KOPT-K1 (cell line): ENCODE data around the gene GALP.
"Not testable (repeated sequence)": the region's sequence is repeated elsewhere in the genome, so short reads cannot be mapped to it uniquely, and the experiment has no call there.

ENCODE experiments used
- H3K27ac ChIP-seq: fragments of 200-600 bp; sonication (generic); 2 replicates; pipeline ENCODE4 v1.5.1; 2016; ENCODE audit warnings: antibody characterized with exemption, mild to moderate bottlenecking, low read depth, low read length; ENCODE audit not compliant: poor library complexity, severe bottlenecking
- H3K36me3 ChIP-seq: fragments of 200-600 bp; sonication (generic); 2 replicates; pipeline ENCODE4 v1.5.1; 2017; ENCODE audit warnings: antibody characterized with exemption, mild to moderate bottlenecking, low read length, moderate library complexity; ENCODE audit not compliant: insufficient read depth
- H3K9me3 ChIP-seq: fragments of 200-600 bp; sonication (generic); 2 replicates; pipeline ENCODE4 v1.5.1; 2017; ENCODE audit warnings: antibody characterized with exemption, low read length, mild to moderate bottlenecking; ENCODE audit not compliant: insufficient read depth, poor library complexity, severe bottlenecking

Gene GALP

DNA sequence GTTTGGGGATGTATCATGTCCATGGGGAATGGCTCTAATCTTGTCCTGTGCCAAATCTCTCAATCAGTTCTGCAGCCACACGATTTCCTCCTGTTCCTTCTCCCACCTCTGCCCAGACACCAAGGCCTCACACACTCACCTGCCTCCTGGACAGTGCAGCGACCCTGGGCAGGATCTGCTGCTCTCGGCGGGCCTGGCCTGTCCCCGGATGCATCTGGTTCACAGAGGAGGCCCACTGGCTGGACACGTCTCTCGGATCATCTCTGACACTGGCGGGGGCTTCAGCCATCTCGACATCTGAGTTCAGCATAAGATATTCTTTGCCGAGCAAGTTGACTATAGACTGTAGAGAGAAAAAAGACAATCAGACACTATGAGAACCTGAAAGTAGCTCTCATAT, 15.9 kb downstream of the GALP start:
- H3K27ac ChIP-seq = no peak overlapping the region
- H3K9me3 ChIP-seq = no peaks in the 10 kb centered on the region
- no peaks in the 10 kb centered on the region for H3K36me3 ChIP-seq

DNA sequence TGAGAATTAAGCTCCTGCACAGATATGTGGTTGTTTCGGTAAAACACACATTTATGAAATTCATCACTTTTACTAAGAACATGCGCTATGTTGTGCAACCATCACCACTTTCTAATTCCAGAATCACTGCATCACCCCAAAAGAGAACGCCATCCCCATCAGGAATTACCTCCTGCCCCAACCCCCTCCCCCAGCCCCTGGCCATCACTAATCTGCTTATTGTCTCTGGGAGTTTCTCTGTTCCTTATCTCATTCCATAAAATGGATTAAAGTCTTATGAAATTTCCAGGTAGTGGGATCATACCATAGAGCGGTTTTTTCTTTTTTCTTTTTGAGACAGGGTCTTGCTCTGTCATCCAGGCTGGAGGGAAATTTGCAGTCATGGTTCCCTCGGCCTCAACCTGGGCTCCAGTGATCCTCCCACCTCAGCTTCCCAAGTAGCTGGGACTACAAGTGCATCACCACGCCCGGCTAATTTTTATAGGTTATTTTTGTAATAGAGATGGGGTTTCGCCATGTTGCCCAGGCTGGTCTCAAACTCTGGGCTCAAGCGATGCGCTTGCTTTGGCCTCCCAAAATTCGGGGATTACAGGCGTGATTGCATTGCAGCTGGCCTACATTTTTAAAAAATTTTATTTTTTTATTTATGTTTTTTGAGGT, 18.3 kb downstream of the GALP start:
- no peak overlapping the region for H3K27ac ChIP-seq
- H3K36me3 ChIP-seq = no peaks in the 10 kb centered on the region
- H3K9me3 ChIP-seq = no peaks in the 10 kb centered on the region

DNA sequence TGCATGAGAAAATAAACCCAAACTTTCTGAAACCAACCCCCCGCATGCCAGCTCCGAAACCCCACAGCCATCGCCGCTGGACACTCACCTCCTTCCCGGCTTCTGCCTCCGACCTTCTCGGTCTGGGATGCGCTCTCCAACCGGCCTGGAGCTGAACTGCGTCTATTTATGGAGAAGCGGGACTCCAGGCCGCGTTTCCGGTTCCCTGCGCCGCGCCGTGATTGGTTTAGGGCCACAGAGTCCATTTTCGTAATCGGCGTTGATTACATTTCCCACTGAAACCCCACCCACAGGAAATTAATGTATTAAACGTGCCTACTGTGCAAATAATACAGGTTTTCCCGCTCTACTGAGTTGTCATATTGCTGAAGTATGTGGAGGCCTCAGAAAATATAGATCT, 21.8 kb downstream of the GALP start, which contains the start of gene ZSCAN5B:
Gene ZSCAN5B, minus strand, starts transcription at position 138 of the 400 bp plus-strand sequence. CDS start 4,731 bp downstream, outside the sequence.
- H3K36me3 ChIP-seq, H3K27ac ChIP-seq, H3K9me3 ChIP-seq: not testable (repeated sequence)

DNA sequence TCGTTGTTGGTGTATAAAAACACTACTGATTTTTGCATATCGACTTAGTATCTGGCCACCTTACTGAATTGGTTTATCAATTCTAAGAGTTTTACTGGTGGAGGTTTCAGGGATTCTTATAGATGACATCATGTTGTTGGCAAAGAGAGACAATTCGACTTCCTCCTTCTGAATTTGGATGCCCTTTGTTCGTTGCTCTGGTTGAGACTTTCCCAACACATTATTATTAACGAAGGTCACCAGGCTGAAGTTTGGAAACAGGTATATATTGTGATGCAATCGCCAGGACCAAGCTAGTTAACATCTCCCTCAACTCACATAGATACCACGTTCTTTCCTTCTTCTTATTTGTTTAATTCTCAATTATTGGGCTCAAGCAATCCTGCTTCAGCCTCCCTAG, 23.9 kb downstream of the GALP start:
- Histone ChIP-seq H3K9me3 (no peaks in the 10 kb centered on the region), H3K27ac (no peak overlapping the region), H3K36me3 (no peaks in the 10 kb centered on the region)

DNA sequence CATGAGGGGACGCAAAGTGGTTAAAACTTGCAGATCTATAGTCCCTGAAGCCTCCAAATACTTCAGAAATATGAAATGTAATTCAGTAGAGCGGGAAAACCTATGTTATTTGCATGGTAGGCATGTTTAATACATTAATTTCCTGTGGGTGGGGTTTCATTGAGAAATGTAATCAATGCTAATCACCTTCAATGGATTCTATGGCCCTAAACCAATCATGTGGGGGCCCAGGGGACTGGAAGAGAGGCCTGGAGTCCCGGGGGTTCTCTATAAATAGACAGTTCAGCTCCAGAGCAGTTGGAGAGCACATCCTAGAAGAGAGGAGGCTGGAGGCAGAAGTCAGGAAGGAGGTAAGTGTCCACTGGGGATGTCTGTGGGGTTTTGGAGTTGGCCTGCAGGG, 26.2 kb downstream of the GALP start, which contains the start of gene ZSCAN5C:
Gene ZSCAN5C, plus strand, starts transcription at position 301 of the 400 bp plus-strand sequence. CDS start 3,641 bp downstream, outside the sequence.
- Histone ChIP-seq H3K27ac (no peak within 1 kb of the TSS), H3K9me3 (no peaks in the 10 kb centered on the region), H3K36me3 (no peaks in the 10 kb centered on the region)

DNA sequence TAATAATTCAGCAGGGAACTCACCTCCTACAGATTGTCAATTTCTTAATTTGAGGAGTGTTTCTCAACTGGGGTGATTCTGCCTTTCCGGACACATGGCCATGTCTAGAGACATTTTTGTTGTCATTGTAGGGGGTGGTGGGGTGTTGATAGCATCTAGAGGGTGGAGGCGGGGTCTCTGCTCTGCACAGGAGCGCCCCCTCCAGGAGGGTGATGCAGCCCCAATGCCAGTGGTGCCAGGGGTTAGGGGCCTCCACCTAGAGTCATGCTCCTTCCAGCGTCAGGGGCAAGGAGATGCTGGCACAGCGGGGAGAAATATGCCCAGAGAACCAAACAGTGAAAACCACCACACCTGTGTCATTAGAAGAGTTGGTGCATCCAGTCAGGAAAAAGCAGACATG, 31.8 kb downstream of the GALP start:
- H3K36me3 ChIP-seq, H3K27ac ChIP-seq, H3K9me3 ChIP-seq: not testable (repeated sequence)

DNA sequence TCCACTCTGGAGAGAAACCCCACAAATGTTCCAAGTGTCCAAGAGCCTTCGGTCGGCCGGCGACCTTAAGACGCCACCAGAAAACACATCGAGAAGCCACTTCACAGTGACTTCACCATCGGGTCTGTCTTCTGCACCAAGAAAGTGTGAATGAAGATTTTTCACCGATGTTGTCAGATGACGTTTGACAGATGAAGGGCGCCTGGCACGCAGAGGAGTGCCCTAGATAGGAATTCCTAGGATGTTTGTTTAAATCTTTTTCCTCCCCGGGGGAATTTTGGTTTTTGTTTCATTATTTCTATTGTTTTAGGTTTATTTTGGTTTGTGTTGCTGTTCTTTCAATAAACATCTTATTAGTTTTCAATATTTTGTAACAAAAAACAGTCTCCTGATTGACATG, 33.3 kb downstream of the GALP start:
- no peaks in the 10 kb centered on the region for H3K9me3 ChIP-seq
- H3K36me3 ChIP-seq = no peaks in the 10 kb centered on the region
- no peak overlapping the region for H3K27ac ChIP-seq

DNA sequence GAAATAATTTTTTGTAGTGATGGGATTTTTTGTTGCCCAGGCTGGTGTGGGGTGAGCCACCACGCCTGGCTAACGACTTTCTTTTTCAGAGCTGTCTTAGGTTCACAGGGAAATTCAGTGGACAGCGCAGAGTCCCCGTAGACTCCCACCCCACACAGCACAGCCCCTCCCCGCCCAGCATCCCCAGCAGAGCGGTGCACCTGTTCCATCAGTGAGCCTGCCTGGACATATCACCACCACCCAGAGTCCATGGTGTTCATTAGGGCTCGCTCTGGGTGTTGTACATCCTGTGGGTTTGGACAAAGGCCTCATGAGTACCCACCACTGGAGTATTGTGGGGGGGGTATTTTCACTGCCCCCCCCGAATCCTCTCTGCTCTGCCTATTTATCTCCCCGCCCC, 34.2 kb downstream of the GALP start:
- not testable (repeated sequence) for H3K36me3 ChIP-seq, H3K9me3 ChIP-seq, H3K27ac ChIP-seq

DNA sequence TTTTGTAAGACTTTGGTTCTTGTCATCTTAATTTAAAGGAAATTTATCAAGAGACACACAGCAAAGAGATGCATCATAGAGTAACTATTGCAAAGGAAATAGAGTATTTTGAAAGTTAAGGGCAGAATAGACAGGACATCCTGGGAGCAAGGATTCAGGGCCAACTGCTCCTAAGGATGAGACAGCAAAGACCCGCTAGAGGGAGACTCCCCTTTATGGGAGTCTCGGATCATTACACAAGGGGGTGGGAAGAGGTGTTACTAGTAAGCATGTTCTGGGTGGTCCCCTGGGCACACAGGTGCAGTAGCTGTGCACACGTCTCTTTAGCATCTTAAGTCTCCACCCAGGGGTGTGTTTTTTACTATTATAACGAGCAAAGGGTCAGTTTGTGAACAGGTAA, 35.9 kb downstream of the GALP start:
- H3K9me3 ChIP-seq = no peaks in the 10 kb centered on the region
- no peak overlapping the region for H3K27ac ChIP-seq
- H3K36me3 ChIP-seq = no peaks in the 10 kb centered on the region

DNA sequence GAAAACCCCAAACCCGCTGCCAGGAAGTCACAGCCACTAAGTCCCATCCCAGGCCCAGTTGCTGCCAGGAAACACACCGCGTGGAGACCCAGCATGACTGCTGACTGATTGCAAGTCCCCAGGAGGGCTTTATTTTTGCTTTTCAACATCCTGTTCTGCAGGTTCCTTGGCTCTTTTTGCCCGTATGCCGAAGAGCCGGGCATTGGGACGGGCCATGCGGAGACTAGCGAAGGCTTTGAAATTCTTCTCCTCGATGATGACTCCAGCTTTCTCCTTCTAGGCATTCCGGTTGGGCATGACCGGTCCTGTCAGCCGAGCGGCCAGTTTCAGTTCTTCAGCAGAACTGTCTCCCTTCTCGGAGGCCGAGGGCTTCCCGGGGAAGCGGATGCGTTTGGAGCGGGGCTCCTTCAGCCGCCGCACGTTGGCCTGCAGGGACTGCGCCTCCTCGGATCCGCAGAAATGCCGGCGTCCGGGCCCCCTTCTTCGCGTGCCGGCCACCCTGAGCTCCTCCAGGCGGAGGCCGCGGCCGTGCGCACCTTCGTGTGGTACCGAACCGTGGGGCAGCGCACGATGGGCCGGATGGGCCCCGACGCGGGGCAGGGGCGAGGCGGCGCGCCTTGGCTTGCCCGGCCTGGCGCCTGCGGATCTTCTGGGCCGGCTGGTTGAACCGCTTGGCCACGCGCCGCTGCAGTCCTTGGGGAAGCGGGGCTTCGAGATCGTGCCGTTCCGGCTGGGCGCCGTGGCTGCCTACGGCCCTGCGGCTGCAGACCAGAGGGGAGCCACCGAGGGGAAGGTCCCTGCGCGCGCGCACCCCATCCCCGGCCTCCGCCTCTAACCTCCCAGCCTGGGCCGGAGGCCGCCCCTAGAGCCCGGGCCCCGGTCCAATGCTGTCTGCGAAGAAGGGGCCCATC, 41.5 kb downstream of the GALP start:
- H3K36me3 ChIP-seq = no peaks in the 10 kb centered on the region
- H3K27ac ChIP-seq = no peak overlapping the region
- H3K9me3 ChIP-seq = no peaks in the 10 kb centered on the region

DNA sequence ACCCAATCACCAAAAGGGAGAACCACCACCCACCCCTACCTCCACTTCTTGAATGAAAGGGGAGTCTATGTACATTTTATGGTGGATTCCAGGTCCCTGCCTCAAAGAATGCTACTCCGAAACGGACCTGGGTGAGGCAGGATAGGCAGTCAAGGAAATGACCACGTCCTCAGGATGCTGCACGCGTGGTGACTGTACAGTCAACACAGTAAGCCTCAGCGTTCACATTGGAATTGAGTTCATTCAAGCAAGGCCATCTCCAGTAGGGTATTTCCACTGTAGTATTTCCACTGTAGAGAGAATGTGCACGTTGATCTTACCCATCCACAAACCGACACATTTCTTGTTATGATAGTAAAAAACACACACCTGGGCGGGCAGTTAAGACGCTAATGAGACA, 43.2 kb downstream of the GALP start:
- H3K36me3 ChIP-seq = no peaks in the 10 kb centered on the region
- no peak overlapping the region for H3K27ac ChIP-seq
- H3K9me3 ChIP-seq = no peaks in the 10 kb centered on the region

DNA sequence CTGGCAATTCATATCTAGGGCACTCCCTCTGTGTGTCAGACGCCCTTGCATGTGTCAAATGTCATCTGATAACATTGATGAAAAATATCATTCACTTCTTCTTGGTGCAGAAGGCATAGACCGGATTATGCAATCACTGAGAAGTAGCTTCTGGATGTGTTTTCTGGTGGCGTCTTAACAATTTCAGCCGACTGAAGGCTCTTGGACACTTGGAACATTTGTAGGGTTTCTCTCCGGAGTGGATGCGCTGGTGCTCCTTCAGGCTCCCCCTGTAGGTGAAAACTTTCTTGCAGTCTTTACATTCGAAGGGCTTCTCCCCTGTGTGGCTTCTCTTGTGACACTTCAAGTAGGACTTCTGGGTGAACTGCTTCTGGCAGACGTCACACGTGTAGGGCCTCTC, 45.6 kb downstream of the GALP start:
- not testable (repeated sequence) for H3K9me3 ChIP-seq, H3K36me3 ChIP-seq, H3K27ac ChIP-seq

DNA sequence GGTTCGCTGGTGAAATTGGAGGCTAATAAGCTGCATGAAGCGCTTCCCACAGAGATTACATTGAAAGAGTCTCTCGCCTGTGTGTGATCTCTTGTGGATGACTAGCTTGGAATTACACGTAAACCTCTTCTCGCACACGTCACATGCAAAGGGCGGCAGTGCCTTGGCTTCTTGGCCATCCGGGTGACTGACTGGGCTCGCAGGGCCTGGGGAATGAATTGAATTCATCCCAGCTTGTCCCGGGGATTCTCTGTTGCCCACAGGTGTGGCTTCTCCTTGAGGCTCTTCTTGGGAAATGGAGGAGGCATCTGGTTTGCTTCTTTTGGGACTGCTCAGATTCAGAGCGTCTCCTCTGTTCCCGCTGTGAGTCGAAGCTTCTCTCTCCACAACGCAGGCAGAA, 46.0 kb downstream of the GALP start:
- H3K36me3 ChIP-seq = no peaks in the 10 kb centered on the region
- no peaks in the 10 kb centered on the region for H3K9me3 ChIP-seq
- H3K27ac ChIP-seq = no peak overlapping the region

DNA sequence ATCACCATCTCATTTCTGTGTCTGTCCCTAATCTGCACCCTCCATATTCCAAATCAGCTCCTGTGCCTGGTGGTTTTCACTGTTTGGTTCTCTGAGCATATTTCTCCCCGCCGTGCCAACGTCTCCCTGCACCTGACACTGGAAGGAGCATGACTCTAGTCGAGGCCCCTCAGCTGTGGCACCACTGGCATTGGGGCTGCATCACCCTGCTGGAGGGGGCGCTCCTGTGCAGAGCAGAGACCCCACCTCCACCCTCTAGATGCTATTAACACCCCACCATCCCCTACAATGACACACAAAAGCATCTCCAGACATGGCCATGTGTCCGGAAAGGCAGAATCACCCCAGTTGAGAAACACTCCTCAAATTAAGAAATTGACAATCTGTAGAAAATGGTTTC, 47.1 kb downstream of the GALP start:
- Histone ChIP-seq H3K27ac (no peak overlapping the region), H3K36me3 (no peaks in the 10 kb centered on the region), H3K9me3 (no peaks in the 10 kb centered on the region)

DNA sequence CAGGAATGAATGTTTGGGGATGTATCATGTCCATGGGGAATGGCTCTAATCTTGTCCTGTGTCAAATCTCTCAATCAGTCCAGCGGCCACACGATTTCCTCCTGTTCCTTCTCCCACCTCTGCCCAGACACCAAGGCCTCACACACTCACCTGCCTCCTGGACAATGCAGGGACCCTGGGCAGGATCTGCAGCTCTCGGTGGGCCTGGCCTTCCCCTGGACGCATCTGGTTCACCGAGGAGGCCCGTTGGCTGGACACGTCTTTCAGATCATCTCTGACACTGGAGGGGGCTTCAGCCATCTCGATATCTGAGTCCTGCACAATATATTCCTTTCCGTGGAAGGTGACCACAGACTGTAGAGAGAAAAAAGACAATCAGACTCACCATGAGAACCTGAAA, 47.7 kb downstream of the GALP start:
- Histone ChIP-seq H3K36me3 (no peaks in the 10 kb centered on the region), H3K27ac (no peak overlapping the region), H3K9me3 (no peaks in the 10 kb centered on the region)
